Measurements from ENCODE around the gene POLR2M.

- no peak for TF ChIP-seq POLR2A (IDR thresholded peaks at IDR 0.05; ENCODE audit: low read depth, low read length)
- no peak for TF ChIP-seq EZH2 (IDR thresholded peaks at IDR 0.05; ENCODE audit: borderline replicate concordance, low read depth, low read length, severe bottlenecking)
- TF ChIP-seq, protein P1, sequence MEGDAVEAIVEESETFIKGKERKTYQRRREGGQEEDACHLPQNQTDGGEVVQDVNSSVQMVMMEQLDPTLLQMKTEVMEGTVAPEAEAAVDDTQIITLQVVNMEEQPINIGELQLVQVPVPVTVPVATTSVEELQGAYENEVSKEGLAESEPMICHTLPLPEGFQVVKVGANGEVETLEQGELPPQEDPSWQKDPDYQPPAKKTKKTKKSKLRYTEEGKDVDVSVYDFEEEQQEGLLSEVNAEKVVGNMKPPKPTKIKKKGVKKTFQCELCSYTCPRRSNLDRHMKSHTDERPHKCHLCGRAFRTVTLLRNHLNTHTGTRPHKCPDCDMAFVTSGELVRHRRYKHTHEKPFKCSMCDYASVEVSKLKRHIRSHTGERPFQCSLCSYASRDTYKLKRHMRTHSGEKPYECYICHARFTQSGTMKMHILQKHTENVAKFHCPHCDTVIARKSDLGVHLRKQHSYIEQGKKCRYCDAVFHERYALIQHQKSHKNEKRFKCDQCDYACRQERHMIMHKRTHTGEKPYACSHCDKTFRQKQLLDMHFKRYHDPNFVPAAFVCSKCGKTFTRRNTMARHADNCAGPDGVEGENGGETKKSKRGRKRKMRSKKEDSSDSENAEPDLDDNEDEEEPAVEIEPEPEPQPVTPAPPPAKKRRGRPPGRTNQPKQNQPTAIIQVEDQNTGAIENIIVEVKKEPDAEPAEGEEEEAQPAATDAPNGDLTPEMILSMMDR (IDR thresholded peaks at IDR 0.05; ENCODE audit: extremely low read depth in 1 of 2, insufficient read depth in 1 of 2, low read depth in 1 of 2, low read length in 2 of 2): no peak
- no peak for TF ChIP-seq JUN (IDR thresholded peaks at IDR 0.05; ENCODE audit: borderline replicate concordance, insufficient read depth, insufficient read length, low read depth)
Measured at GRCh38 chr15:57704441-57704840, 2.1 kb upstream of the POLR2M start.
